Astrocyte of the spinal cord (primary cell): ENCODE measurements around the gene GATA6.
A peak's percentile ranks its signal among the peaks of the same experiment; 100 is the strongest.

Source experiments
- DNase-seq: peaks from one replicate; pipeline ENCODE4 v3.0.0; 2011; ENCODE audit warnings: low read depth, low spot score
- H3K4me3 ChIP-seq: 2 replicates; pipeline ENCODE4 v1.5.1; 2011; ENCODE audit warnings: low read depth, mild to moderate bottlenecking, low read length, moderate library complexity
- CTCF ChIP-seq: IDR thresholded peaks from 2 replicates; pipeline ENCODE4 v1.5.1; 2012; ENCODE audit warnings: low read depth, mild to moderate bottlenecking, low read length, inconsistent platforms
- in situ Hi-C: cut with HindIII; loops from 2 replicates; pipeline ENCODE4 v1.10.0; 2017; ENCODE audit warnings: low sequenced_read_pairs

GATA6 gene

GRCh38 chr18:22229456-22230124 lies 60.2 kb downstream of the GATA6 start:
- no peak for TF ChIP-seq CTCF
- no peak for DNase-seq
- in situ Hi-C loops = no loop called here
- H3K4me3 ChIP-seq = no peak overlapping the region

- in situ Hi-C loops = no loop called here
- DNase-seq = peak; percentile 84
- H3K4me3 ChIP-seq = no peak overlapping the region
- TF ChIP-seq CTCF = no peak
These were observed 61.1 kb downstream of the GATA6 start for GRCh38 chr18:22230471-22230945.

GRCh38 chr18:22233266-22233665 lies 63.9 kb downstream of the GATA6 start:
- in situ Hi-C loops = no loop called here
- no peak overlapping the region for H3K4me3 ChIP-seq
- no peak for DNase-seq
- no peak for TF ChIP-seq CTCF

GRCh38 chr18:22238036-22238435 lies 68.6 kb downstream of the GATA6 start:
- in situ Hi-C loops = no loop called here
- no peak for DNase-seq

GRCh38 chr18:22238681-22239080 lies 69.3 kb downstream of the GATA6 start:
- no peak for DNase-seq
- in situ Hi-C loops = no loop called here
- no peak for TF ChIP-seq CTCF
- H3K4me3 ChIP-seq = no peak overlapping the region

More at GRCh38 chr18:22238036-22238435, 68.6 kb downstream of the GATA6 start:
- no peak for TF ChIP-seq CTCF
- no peak overlapping the region for H3K4me3 ChIP-seq

GRCh38 chr18:22241921-22242361 lies 72.6 kb downstream of the GATA6 start:
- DNase-seq = no peak
- in situ Hi-C loops = no loop called here
- no peak for TF ChIP-seq CTCF
- H3K4me3 ChIP-seq = no peak overlapping the region

- no peak overlapping the region for H3K4me3 ChIP-seq
- no peak for TF ChIP-seq CTCF
- no peak for DNase-seq
- in situ Hi-C loops = no loop called here
These were observed 74.1 kb downstream of the GATA6 start for GRCh38 chr18:22243513-22243912.
